Measurements from ENCODE around the gene MAP2K6.

MAP2K6 gene

DNA sequence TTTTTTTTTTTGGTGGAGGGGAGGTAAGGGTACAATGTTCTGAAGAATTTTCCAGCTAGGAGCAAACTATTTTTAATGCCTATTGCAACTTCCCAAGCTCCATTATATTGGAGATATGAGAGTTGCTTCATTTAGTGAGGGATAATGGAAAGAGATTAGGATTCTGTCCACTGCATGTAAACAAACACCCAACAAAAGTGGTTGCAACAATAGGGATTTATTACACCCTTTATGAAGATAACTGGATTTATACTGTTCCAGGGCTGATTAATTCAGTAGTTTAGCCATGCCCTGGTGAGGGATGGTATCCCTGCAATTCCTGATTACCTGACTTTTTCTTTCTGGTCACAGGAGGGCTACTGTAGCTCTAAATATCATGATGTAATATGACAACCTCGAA lies 40.5 kb downstream of the MAP2K6 start:
- TF ChIP-seq ZNF274 (IDR thresholded peaks at IDR 0.05; ENCODE audit: low read depth, low read length): no peak
- H3K4me3 ChIP-seq (ENCODE audit: low read length): no peak overlapping the region

DNA sequence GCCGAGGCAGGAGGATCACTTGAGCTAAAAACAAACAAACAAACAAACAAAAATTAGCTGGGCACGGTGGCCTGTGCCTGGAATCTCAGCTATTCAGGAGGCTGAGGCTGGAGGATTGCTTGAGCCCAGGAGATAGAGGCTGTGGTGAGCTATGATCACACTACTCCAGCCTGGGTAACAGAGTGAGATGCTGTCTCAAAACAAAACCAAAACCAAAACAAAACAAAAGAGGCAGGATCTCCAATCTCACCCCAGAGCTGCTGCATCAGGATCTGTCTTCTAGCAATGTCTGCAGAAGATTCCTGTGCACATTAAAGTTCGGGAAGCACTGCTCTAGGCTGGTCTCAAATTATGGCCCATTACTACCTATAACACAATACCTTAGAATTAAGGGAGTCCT lies 43.1 kb downstream of the MAP2K6 start:
- no peak for TF ChIP-seq ZNF274 (IDR thresholded peaks at IDR 0.05; ENCODE audit: low read depth, low read length)
- H3K4me3 ChIP-seq (ENCODE audit: low read length): no peak overlapping the region

- no peak overlapping the region for H3K4me3 ChIP-seq (ENCODE audit: low read length)
- no peak for TF ChIP-seq ZNF274 (IDR thresholded peaks at IDR 0.05; ENCODE audit: low read depth, low read length)
Measured at GRCh38 chr17:69460963-69461922, 46.7 kb downstream of the MAP2K6 start.

- H3K4me3 ChIP-seq (ENCODE audit: low read length): no peak overlapping the region
- TF ChIP-seq ZNF274 (IDR thresholded peaks at IDR 0.05; ENCODE audit: low read depth, low read length): no peak
Measured at GRCh38 chr17:69461951-69462369, 47.5 kb downstream of the MAP2K6 start.

- no peak overlapping the region for H3K4me3 ChIP-seq (ENCODE audit: low read length)
- no peak for TF ChIP-seq ZNF274 (IDR thresholded peaks at IDR 0.05; ENCODE audit: low read depth, low read length)
Measured at GRCh38 chr17:69462882-69463281, 48.4 kb downstream of the MAP2K6 start.

DNA sequence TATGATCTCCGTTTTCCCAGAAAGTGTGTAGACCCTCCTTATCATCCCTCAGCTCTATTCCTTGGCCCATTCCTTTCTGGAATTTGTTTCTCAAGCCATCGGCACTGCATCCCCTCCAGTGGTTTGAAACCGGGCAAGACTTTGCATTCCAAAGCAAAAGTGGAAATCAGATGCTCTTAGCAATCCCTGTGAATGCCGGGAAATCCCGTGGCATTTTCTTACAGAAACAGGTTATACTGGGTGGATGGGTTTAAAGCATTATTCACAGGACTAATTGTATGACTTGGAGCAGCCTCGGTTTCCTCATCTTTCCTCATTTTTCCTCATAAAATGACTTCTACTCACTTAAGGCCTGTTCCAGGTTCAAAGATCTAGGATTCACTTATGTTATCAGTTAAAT lies 52.0 kb downstream of the MAP2K6 start:
- no peak for TF ChIP-seq ZNF274 (IDR thresholded peaks at IDR 0.05; ENCODE audit: low read depth, low read length)

DNA sequence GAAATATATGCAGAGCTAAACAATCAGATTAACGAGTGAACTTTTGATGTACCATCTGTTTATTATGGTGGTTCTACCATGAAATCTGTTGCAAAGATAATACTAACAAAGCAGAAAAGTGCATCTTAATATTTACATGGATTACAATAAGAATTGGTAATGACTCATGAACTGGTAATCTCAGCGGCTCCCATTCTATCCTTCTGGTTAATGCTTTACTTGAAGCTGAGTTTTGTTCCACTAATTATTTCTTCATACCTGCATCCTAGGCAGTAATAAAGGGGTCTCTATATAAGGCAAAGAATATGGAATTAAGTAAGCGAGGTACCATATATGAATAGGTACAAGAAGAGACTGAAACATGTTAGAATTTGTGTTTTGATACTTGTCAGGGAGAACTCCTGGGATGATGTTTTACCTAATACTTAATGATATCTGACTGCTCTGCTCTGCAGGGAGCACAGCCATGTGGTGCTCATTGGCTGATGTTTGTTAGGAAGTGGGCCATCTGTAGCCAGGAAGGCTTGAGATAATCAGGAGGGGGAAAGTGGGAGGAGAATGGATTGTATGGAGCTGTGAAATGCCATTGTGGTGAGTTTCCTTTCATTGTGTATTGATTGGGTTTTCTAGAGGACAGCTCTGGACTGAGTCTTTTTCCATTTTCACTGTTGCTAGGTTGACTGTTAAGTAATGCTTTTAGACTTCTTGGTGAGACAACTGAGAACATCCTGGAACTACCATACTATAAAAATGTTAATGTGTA lies 52.6 kb downstream of the MAP2K6 start:
- TF ChIP-seq ZNF274 (IDR thresholded peaks at IDR 0.05; ENCODE audit: low read depth, low read length): no peak
- no peak overlapping the region for H3K4me3 ChIP-seq (ENCODE audit: low read length)

More for the DNA sequence above, 52.0 kb downstream of the MAP2K6 start:
- no peak overlapping the region for H3K4me3 ChIP-seq (ENCODE audit: low read length)

DNA sequence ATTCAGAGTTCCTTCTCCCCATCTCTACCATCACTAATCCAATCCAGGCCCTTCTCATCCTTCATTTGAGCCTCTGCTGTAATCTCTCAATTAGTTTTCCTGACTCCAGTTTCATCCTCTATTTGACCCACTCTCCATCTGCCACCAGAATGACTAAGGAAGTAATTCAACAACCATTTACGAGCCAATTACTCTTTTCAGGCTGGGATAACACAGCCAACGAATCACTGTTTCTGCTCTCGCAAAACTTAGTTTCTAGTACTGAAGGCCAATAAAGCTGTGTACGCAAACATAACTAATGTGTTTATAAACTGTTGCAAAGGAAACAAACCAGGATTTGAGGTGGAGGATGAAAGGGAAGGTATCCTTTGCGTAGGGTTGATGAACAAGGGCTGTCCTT lies 53.7 kb downstream of the MAP2K6 start:
- no peak for TF ChIP-seq ZNF274 (IDR thresholded peaks at IDR 0.05; ENCODE audit: low read depth, low read length)
- no peak overlapping the region for H3K4me3 ChIP-seq (ENCODE audit: low read length)

DNA sequence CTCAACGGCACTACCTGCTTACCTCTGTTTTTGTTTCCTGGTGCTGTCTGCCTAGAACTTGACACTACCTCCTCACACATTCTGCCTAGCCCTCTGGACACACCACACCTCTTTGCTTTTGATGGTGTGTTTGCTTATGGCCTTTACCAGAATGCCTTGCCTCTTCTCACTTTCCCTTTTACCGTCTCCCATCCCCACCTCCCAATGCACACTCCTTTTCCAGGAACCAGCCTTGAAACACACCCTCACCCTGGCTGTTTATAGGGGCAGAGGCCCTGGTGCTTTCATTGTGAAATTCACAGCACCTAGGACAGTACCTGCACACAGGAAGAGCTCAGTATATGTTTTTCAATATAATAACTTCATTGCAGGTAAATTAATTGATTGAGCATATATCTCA lies 56.2 kb downstream of the MAP2K6 start:
- no peak overlapping the region for H3K4me3 ChIP-seq (ENCODE audit: low read length)
- no peak for TF ChIP-seq ZNF274 (IDR thresholded peaks at IDR 0.05; ENCODE audit: low read depth, low read length)

DNA sequence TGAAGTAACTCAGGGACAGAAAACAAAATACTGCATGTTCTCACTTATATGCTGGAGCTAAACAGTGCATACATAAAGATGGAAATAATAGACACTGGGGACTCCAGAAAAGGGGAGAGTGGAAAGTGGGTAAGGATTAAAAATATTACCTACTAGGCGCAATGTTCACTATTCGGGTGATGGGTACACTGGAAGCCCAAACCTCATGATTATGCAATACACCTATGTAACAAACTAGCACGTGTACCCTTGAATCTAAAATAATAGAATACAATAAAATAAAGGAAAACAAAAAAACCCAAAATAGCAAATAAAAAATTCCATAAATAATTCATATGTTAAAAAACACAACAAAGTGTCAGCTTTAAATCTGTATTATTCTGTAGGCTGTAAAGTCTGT lies 56.9 kb downstream of the MAP2K6 start:
- no peak overlapping the region for H3K4me3 ChIP-seq (ENCODE audit: low read length)
- no peak for TF ChIP-seq ZNF274 (IDR thresholded peaks at IDR 0.05; ENCODE audit: low read depth, low read length)

- no peak overlapping the region for H3K4me3 ChIP-seq (ENCODE audit: low read length)
- TF ChIP-seq ZNF274 (IDR thresholded peaks at IDR 0.05; ENCODE audit: low read depth, low read length): no peak
Measured at GRCh38 chr17:69473841-69474831, 59.6 kb downstream of the MAP2K6 start.

- H3K4me3 ChIP-seq (ENCODE audit: low read length): no peak overlapping the region
- TF ChIP-seq ZNF274 (IDR thresholded peaks at IDR 0.05; ENCODE audit: low read depth, low read length): no peak
Measured at GRCh38 chr17:69477204-69477902, 62.9 kb downstream of the MAP2K6 start.

DNA sequence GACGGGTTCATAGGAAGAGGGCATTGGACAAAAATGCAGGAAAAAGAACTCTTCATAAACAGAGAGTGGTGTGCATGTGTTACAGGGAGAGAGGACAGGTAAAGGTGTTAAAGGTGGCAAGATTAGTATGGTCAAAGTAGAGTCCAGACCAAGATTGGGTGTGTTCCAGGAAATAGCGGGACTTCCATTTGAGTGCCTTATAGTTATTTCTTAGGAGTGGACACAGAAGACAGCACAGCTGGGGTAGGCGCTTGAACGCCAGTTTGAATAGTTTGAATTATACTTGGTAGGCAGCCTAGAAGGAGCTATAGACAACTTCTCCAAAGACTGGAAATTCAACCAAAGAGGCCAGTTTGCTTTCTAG lies 63.4 kb downstream of the MAP2K6 start:
- H3K4me3 ChIP-seq (ENCODE audit: low read length): no peak overlapping the region
- TF ChIP-seq ZNF274 (IDR thresholded peaks at IDR 0.05; ENCODE audit: low read depth, low read length): no peak
